ENCODE data around the gene KRT33A.
"Not testable (repeated sequence)": the region's sequence is repeated elsewhere in the genome, so short reads cannot be mapped to it uniquely, and the experiment has no call there.

The KRT33A gene

GRCh38 chr17:41360296-41360995 lies 9.8 kb upstream of the KRT33A start:
- no peak for FAIRE-seq

DNA sequence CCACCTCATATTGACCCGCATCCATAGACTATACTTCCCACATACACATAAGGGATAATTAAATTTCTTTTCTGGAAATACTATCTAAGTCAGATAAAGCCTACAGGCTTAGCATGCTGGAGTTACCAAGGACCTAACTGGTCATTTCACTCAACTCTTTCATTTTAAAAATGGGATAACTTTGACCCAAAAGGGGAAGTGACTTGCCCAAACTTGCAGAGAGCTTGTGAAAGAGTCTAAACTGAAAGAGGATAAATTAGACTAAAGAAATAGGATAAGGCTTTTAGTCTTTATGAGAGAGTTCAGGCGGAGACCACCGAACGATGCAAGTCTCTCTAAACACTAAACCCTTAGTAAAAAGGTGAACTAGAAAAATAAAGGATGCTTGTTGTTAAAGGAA lies 3.9 kb upstream of the KRT33A start:
- no peak for FAIRE-seq

GRCh38 chr17:41352597-41353366 lies 2.2 kb upstream of the KRT33A start:
- no peak for FAIRE-seq

GRCh38 chr17:41351177-41351576 lies 549 bp upstream of the KRT33A start:
- no peak for FAIRE-seq

GRCh38 chr17:41347869-41348760 lies 2.5 kb downstream of the KRT33A start:
- no peak for FAIRE-seq

DNA sequence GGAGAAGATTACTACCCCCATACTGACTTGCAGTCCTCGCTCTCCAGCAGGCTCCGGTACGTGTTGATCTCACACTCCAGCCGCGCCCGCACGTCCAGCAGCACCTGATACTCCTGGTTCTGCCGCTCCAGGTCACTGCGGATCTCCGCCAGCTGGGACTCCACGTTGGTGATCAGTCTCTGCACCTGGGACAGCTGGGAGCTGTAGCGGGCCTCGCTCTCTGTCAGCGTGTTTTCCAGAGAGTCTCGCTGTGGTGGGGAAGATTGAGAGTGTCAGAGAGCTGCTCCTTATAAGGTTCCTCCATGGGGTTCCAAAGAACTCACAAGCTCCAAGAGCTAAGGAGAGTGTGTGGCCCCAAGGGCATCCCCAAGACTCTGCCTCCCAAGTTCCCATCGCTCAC lies 4.2 kb downstream of the KRT33A start:
- FAIRE-seq, result not testable (repeated sequence)

DNA sequence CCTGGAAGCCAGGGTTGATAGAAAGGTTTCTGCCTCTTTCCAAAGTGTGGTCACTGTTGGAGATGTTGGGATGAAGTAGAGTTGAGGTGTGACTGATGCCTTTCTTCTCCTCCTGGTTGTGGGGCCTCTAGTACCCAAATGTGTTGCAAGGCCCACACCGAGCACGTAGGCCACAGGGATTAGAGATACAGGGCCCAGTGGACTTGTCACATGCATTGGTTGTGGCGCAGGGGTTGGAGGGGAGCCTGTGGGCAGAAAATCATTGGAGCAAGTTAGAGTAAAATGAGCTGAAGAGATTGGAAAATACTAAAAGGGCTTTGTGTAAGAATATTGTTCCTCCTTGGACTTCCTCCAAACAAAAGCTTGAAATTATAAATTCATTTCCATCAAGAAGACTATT lies 4.6 kb downstream of the KRT33A start:
- FAIRE-seq, result no peak

DNA sequence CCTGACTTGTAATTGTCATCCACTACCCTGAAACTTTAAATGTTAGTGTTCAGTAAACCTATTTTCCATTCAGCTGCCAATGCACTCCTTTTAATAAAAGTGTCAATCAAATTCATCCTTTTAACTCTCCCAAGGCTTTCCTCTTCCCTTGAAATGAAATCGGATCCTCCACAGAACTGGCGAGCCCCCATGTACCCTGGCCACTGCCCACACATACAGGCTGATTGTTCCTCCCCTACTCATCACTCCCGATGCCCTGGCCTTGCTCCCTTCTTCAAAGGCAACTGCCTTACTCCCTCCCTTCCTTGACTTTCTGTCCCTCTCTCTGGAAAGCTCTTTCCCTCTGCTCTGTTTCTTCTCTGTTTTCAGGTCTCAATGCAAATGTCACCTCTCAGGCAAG lies 7.6 kb downstream of the KRT33A start:
- FAIRE-seq, result no peak

GRCh38 chr17:41340934-41341861 lies 9.4 kb downstream of the KRT33A start:
- FAIRE-seq, result no peak

DNA sequence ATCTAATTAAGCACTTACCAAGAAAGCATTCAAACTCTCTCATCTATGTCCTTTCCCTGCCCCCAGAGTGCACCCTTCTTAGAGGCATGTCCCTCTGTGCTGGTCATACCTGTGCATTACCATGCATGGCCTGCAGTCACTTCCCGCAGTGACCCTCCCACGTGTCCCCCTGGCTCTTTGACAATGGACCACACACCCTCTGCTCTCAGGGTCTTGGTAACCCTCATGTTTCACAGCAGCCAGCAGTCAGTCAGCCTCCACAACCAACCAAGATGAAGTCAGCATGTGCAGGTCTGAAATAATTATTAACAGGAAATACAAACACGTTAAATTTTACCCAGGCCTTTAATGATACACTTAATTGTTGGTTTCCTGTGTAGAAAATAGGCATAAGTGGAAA lies 10.1 kb downstream of the KRT33A start:
- no peak for FAIRE-seq

DNA sequence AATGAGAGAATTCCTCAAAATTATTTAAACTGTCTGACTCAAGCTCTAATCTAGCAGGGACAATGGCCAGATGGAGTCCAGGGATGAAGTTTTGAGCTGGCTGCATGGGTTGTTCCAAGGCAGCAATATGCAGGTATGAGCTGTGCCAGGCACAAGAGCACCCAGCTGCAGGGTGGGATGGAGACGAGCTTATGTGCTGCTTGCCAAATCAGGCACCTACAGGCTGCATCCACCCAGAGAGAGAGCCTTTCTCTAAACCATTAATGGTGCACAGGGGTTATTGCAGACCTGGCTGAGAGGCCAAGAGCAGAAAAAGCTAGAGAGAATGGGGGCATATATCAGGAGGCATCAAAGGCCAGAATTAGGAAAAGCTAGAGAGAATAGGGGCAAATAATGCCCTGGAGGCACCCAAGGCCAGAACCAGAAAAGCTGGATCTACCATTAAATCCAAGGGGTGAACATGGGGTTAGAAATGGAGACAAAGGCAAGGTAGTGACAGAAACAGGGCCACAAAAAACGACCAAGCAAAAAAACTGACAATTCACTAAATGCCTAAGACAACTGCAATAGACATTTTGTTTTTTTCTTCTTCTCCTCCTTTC lies 11.0 kb downstream of the KRT33A start:
- FAIRE-seq, result no peak

- no peak for FAIRE-seq
These were observed 11.6 kb downstream of the KRT33A start for GRCh38 chr17:41338961-41339485.

GRCh38 chr17:41335747-41336146 lies 14.9 kb downstream of the KRT33A start:
- FAIRE-seq, result no peak

- FAIRE-seq, result no peak
These were observed 16.0 kb downstream of the KRT33A start for GRCh38 chr17:41334385-41335305.

- FAIRE-seq, result no peak
These were observed 16.8 kb downstream of the KRT33A start for GRCh38 chr17:41333836-41334235.

DNA sequence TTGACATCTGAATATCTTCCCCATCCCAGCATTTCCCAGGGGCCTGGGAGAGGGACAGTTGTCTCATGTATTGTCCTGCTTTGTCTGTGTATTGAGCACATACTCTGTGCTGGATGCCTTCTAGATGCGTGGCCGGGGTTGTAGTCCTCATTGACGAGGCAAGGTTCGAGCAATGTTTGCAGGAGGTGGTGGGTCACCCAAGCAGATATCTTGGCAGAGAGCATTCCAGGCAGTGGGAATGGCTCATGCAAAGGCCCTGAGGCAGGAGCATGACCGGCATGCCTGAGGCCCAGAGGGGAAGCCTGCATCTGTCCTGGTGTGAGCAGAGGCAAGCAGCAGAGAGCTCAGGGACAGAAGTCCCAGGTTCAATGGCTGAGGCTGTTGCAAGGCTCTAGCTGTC lies 17.5 kb downstream of the KRT33A start:
- no peak for FAIRE-seq

- FAIRE-seq, result no peak
These were observed 18.4 kb downstream of the KRT33A start for GRCh38 chr17:41332239-41332638.

GRCh38 chr17:41331606-41332005 lies 19.0 kb downstream of the KRT33A start:
- no peak for FAIRE-seq

DNA sequence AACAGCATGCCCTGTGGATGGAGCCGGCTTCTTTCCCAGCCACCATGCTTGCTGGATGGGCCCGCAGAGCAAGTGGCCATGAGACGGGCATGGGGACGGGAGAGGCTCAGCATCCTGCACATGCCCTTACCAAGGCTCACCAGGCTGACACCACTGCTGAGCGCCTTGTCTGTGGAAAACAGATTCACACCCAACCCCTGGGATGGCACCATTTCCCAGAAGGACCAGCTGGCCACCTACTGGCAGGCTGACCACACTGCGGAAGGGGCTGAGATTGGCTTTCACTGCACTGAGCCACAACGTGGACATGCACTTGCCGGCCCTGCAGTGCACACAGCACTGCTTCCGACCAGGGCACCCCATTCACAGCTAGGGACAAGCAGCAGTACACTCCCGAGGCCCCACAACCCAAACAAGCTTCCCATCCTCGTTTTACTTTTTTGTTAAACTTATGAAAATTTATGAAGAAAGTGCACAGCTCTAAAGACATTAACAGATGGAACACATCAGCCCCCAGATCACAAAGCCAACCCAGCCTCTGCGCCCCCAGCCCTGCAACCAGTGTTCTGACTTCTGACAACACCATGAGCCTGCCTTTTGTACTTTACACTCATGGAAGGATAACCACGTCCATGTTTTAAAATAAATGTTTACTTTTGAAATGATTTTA lies 21.2 kb downstream of the KRT33A start:
- no peak for FAIRE-seq

DNA sequence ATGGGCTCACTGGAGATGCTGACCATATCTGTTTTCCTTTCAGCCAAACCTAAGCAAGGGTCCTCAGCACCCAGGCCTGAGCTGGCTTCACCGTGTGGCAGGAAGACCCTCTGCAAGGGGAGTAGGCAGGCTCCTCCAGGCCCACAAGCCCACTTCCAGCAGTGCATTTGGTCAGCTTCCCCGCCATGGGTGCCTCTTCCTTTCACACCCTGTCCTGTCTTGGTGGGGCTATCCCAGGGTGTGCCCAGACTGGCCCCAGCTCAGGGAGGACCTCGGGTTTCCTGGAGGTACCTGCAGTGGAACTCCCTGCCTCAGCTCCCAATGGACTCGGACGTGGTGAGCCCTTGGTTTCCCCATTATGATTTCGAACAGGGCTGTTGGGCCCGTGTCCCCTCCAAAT lies 22.4 kb downstream of the KRT33A start:
- FAIRE-seq, result no peak
